CMK (cell line): Measurements from ENCODE around the gene PRKCZ.
A peak's percentile ranks its signal among the peaks of the same experiment; 100 is the strongest.

Source experiments
- DNase-seq: peaks from one replicate; pipeline ENCODE4 v3.0.0-alpha.2; 2010; ENCODE audit warnings: low read depth

The PRKCZ gene

DNA sequence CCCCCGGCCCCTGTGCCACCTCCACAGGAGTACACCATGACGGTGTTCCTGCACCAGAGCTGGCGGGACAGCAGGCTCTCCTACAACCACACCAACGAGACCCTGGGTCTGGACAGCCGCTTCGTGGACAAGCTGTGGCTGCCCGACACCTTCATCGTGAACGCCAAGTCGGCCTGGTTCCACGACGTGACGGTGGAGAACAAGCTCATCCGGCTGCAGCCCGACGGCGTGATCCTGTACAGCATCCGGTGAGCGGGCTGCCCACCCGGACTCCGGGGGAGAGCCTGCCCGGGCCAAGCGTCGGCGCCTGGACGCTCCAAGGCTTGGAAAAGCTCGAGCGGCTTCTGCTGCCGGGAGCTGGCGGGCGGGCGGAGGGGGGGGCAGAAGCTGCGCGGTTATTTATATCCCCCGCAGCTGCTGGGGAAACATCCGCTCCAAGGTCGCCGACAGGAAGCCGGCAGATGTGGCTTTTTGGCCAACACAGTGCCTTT lies 24.7 kb upstream of the PRKCZ start:
- DNase-seq, result no peak

DNA sequence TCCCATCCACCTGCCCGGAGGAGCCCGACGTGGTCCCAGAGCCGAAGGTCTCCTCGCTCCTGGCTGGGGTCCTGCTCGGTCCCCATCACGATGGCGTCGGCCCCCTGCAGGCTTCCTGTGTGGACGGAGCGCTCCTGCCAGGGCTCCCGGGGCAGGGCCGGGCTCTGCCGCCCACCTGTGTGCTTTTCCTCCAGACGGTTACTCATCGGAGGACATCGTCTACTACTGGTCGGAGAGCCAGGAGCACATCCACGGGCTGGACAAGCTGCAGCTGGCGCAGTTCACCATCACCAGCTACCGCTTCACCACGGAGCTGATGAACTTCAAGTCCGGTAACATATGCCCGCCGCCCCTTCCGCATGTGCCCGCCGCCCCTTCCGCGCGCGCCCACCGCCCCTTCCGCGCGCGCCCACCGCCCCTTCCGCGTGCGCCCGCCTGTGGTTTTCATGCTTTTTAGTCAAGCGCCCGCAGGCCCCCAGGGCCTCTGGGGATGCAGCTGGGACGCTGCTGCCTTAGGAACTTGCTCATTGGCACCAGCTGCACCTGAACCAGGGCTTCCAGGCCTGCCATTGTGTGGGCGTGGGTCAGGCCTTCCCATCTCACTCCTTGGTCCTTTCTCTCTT lies 22.1 kb upstream of the PRKCZ start:
- DNase-seq, result no peak

- no peak for DNase-seq
Measured at GRCh38 chr1:2028870-2029560, 21.2 kb upstream of the PRKCZ start.

GRCh38 chr1:2029561-2029960 lies 20.6 kb upstream of the PRKCZ start:
- no peak for DNase-seq

DNA sequence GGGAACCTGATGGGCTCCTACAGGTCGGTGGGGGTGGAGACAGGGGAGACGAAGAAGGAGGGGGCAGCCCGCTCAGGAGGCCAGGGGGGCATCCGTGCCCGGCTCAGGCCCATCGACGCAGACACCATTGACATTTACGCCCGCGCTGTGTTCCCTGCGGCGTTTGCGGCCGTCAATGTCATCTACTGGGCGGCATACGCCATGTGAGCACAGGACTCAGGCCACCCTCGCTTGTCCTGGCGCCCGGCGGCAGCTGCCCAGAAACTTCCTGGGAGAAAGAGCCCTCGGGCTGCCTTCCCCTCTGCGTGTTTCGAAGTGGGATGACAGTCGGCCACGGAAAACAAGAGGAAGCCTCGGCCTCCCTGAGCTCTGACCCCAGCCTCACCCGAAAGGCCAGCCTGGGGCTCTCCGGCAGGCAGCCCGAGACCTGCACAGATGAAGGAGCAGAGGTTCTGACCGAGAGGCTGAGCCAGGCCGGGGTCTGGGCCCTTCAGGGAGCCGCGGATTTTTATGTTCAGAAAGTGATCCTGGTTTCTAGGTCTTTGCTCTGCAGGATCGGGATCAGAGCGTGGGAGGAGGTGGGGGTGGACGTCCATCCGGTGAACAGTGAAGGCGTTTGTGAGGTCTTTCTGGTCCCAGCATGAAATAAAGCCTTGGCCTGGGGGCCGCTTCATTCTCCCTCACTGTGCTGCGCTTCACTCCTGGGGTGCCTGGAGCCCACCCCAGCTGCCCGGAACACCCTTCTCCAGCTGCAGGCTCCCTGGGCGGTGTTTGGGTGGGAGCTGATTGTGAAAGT lies 19.9 kb upstream of the PRKCZ start:
- no peak for DNase-seq

- no peak for DNase-seq
Measured at GRCh38 chr1:2031546-2032540, 18.4 kb upstream of the PRKCZ start.

DNA sequence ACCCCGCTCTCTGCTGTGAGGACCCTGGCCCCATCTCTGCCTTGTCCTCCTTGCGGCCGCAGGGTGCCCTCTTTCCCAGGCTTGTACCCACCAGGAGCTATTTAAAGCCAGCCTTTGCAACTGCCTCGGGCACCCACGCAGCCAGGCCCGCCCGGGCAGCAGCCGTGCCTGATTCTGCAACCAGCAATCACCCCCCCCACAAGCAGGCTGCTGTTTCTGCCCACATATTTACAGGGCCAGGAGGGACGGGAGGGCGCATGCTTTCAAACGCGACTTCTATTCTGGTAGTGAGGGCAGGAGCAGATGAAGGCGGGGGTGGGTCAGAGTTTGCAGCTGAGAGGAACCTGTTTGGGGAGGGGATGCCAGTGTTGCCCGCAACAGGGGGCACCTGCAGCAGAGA lies 17.5 kb upstream of the PRKCZ start:
- no peak for DNase-seq

DNA sequence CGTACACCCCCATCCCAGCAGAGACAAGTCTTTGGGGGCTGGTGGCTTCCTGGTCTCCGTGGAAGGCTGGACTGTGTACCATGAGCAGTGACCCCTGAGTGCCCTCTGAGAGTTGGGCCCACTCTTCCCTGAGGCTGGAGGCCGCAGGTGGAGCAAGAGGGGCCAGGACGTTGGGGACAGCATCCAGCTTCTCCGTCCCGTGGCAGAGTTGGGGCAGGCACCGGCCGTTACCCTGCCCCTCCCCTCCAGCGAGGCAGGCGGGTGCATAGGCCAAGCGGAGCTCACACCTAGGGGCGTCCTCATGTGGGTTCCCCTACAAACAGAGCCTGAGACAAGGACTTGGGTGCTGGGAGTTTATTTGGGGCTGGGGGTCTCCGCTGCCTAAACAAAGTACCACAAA lies 17.0 kb upstream of the PRKCZ start:
- DNase-seq, result no peak

DNA sequence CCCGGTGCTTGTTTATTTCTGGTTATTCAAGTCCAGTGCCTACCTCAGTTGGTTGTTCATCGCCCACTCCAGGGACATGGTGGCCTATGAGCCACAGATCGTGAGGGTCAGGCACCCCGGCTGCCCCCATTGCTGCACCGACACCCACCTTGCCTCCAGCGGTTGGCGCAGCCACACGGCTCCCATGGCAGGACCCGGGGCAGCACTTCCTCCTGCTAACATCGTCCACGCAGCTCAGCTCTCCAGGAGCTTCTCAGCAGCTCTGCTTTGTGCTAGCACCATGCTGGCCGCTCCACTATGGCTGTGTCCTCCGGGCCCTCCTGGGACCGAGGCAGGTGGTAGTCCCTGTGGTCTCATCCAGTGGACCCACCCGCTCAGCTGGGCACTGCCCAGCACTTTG lies 13.9 kb upstream of the PRKCZ start:
- DNase-seq, result no peak

DNA sequence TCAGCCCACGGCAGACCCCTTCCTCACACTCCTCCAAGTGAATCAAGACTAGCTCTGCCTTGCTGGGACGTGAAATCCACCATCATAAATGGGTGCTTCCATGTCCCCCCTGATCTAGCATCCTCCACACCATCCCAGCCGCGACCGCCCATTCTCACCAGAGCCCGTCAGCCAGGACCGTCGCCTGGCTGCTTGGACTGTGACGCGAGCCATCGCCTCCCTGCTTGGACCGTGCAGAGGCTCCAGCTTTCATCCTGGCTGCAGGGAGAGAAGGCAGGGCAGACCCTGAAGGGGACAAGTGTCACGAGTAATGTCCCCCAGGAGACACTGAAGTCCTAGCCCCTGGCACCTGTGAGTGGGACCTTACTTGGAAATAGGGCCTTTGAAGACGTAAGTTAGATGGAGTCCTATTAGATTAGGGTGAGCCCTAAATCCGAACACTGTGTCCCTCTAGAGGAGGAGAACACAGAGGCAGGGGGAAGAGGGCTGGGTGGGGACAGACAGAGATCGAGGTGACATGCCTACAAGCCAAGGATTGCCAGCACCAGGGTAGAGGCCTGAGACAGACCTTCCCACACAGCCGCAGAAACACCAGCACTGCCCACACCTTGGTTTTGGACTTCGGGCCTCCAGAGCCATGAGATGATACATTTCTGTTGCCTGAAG lies 12.8 kb upstream of the PRKCZ start:
- no peak for DNase-seq

DNA sequence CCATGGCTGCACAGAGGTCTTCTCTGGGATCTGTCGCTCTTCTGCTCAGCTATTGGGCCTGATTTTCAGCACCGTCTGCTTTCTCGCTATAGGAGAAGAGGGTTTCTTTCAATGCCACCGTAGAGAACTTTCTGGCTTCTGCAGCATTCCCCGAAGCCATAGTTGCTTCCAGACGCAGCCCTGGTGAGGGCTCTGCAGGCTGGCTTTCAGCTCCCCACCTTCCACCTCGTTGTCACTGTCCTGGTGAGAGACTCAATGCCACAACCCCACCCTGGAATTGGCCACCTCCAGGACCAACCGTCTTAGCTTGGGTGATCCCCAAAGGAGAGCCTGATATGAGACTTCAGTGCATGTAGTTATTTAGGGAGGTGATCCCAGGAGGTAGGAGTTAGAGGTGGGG lies 12.0 kb upstream of the PRKCZ start:
- no peak for DNase-seq

- DNase-seq, result no peak
Measured at GRCh38 chr1:2039251-2039650, 11.0 kb upstream of the PRKCZ start.

GRCh38 chr1:2041305-2041704 lies 8.9 kb upstream of the PRKCZ start:
- no peak for DNase-seq

DNA sequence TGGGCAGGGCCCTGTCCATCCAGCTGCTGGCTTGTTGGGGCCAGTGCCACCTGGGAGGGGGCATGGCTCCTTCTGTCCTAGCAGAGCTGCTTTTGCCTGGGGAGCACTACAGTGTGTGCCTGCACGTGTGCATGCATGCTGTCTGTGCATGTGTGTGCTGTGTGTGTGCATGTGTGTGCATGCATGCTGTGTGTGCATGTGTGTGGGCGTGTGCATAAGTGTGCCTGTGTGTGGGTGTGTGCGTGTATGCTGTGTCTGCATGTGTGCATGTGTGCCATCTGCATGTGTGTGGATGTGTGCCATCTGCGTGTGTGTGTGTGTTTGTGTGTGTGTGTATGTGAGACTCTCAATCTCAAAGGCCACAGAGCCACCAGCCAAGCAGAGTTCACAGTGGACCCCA lies 8.3 kb upstream of the PRKCZ start:
- no peak for DNase-seq

DNA sequence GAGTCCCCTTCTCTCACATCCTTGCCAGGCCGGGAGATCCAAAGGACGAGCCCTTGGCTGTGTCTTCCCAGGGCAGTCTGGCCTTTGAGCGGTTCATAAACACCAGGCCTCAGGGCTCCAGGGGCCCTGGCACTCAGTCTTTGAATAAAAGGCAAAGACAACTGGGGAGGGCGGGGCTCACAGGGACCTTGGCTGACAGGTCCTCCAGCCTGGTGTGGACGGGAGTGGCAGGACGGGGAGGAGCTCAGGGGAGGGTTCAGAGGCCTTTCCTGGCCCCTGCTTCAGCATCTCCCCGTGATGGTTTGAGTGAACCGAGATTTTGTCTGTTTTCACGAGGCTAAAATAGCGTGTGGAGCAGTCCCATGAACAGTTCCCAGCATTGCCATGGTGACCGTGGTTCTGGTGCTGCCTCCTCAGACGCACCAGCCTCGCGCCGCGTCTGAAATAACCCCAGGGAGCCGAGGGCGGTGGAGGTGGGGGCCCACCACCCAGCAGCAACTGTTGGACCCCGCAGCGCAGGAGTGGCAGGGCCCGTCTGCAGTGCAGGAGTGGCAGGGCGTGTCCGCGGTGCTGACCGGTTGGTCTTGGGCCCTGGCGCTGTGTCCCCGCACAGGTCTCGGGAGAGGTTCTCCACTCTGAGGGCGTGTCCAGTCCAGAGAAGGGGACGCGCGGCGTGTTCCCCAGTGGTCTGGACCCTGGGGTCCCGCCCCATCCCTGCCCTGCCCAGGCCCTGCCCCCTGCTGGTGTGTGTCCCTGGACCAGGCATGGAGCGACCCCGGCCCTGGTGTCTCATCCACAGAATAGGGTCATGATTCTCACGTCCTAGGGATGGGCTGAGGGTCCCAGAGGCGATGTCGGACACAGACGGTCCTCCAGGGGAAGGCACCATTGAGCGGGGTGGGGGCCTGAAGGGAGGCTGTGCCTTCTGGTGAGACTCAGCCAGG lies 7.1 kb upstream of the PRKCZ start:
- no peak for DNase-seq

GRCh38 chr1:2043886-2044285 lies 6.3 kb upstream of the PRKCZ start:
- no peak for DNase-seq

DNA sequence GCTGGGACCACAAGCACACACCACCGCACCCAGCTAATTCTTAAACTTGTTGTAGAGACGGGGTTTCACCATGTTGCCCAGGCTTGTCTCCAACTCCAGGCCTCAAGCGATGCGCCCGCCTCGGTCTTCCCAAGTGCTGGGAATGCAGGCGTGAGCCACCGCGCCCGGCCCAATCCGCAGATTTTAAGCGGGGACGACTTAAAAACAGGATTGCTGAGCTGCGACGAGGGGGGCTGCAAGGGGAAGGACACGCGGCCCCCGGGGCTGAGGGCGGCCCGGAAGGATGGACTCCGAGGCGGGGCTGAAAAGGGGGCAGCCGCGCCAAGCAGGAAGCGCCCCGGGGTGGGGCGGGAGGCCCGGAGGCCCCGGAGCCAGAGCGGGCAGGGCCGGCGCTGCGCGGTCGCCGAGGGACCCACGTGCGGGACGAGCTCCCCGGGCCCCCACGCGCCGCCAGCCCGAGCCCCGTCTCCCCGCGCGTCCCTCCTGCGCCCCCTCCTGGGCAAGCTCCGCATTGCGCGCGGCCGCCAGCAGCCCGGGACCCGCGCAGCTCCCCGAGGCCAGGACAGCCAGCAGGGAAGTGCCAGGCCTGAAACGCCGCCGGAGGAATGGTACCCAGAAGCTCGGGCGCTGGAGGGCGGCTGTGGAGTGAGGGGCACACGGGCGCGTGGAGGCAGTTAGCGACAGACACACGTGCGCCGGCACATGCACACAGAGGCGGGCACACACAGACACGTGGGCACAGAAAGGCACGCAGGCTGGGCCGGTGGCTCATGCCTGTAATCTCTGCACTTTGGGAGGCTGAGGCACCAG lies 5.5 kb upstream of the PRKCZ start:
- DNase-seq, result peak; percentile 49

- no peak for DNase-seq
Measured at GRCh38 chr1:2045468-2046173, 4.6 kb upstream of the PRKCZ start.
